COLO668 (cell line): ENCODE results near the gene TGFB1.
A peak's percentile ranks its signal among the peaks of the same experiment; 100 is the strongest.
"Not testable (repeated sequence)": the region's sequence is repeated elsewhere in the genome, so short reads cannot be mapped to it uniquely, and the experiment has no call there.

ENCODE experiments used
- DNase-seq: peaks from one replicate; lab custom pipeline; 2025; ENCODE audit not compliant: unreplicated experiment; lab: John Stamatoyannopoulos, UW

TGFB1 gene

DNA sequence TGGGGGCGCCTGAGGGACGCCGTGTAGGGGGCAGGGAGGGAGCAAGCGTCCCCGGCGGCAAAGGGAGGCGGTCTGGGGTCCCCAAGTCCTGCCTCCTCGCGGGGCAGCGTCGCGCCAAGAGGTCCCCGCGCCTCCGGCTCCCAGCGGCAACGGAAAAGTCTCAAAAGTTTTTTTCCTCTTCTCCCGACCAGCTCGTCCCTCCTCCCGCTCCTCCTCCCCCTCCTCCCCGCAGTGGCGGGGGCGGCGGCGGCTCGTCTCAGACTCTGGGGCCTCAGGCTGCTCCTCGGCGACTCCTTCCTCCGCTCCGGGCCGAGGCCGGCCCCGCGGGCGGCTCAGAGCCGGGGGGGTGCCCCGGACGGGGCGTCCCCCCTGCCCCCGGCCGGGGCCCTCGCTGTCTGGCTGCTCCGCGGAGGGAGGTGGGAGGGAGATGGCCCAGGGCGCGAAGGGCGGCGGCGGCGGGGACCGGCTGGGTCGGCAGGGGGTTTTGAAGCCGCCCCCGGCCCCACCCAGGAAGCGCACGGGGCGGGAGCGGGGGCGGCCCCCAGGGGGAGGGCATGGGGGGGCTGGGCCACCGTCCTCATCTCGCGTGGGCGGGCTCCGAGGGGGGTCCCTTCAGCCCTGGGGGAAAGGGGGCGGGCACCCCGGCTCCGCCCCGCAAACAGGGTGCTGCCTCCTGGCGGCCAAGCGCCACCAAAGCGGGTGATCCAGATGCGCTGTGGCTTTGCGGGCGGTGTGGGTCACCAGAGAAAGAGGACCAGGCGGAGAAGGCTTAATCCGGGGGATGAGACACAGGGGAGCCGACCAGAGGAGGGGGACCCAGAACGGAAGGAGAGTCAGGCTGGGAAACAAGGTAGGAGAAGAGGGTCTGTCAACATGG, at the start of gene TGFB1:
Gene TGFB1, minus strand, starts transcription at position 457 of the 877 bp plus-strand sequence. CDS start 878 bp downstream, outside the sequence.
- DNase-seq = peak; percentile 50

DNA sequence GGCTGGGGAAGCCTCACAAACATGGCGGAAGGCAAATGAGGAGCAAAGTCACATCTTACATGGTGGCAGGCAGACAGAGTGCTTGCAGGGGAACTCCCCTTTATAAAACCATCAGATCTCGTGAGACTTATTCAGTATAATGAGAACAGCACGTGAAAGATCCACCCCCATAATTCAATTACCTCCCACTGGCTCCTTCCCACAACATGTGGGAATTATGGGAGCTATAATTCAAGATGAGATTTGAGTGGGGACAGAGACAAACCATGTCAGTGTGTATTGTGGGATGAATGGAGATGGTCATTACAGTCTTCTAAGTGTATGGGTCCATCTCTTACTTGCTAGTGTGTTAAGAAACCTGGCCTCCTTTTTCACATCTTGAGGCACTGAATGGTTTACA, 48.3 kb upstream of the TGFB1 start:
- DNase-seq = no peak

DNA sequence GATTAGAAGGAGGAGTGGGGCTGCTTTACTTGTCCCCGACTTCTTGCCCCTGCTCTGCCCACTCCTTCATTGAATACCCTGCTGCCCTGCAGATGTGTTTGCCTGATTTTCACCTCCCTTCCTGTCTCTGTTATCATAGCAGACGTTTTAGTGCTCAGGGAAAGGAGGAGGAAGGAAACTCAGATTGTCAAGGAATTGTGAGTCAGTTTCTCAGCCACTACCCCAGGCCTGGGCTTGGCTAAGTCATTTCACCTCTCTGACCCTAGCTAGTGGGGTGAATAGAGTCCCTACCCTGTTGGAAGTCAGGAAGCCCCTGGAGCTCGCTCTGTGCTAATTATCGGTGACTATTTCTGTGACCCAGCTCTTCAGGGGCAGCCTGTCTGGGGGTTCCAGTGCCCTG, 47.8 kb upstream of the TGFB1 start:
- no peak for DNase-seq

DNA sequence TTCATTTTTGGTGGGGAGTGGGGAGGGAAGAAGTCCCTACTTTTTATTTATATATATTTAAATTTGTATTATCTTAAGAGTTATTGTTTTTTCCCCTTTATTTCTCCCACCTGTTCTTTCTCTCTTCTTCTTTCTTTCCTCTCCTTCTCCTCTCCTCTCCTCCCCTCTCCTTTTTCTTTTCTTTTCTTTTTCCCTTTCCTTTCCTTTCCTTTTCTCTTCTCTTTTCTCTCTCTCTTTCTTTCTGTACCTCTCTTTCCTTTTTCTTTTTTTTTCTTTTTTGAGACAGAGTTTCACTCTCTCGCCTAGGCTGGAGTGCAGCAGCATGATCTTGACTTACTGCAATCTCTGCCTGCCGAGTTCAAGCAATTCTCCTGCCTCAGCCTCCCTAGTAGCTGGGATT, 45.8 kb upstream of the TGFB1 start:
- no peak for DNase-seq

DNA sequence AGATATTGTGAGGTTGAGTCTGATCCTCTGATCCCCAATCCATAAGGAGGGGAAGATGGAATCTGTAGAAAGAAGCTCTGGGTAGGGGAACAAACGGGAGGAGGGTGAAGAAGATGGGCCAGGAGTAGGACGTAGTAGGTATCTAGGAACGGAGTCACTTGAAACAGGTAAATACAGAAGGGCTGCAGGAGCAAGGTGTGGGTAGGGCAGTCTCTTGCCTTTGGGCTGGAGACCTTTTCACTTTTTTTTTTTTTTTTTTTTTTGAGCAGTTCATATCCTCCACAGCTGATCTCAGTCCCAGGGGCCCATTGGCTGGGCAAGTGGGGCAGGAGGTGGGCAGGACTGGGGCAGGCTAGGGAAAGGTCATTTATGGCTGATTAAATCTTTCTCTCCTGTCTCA, 45.4 kb upstream of the TGFB1 start:
- DNase-seq = no peak

DNA sequence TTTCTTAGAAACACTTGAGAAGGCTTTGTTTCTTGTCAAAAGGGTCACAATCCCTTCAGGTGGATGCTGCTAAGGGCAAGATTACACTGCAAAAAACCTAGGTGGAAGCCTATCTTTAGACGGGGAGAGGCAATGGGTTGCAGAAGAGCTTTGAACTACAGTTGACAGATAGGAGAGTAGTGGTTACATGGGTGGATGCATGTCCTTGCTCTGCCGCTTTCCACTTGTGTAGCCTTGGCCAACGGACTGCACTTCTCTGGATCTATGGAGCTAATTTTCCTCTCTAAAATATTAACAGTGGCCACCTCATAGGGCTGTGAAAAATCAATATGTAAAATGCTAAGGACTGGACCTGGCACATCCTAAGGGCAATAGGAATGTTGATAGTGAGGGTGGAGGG, 44.9 kb upstream of the TGFB1 start:
- DNase-seq = no peak

DNA sequence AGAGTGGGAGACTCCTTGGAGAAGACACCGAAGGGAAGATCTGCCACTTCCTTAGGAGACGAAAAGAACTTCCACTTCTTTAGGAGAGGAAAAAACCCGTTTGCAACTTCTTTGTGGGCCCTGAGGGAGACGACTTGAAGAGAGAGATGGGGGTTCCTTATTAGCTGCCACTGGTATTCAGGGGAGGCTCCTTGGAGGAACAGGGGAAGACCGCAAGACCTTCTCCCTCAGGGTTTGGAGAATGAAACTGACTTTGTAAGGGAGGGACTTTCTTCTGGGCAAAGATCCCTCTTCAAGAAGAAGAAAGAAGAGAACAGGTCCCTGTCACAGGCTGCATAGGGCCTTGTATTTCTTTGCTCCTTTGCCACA, 44.3 kb upstream of the TGFB1 start:
- no peak for DNase-seq

DNA sequence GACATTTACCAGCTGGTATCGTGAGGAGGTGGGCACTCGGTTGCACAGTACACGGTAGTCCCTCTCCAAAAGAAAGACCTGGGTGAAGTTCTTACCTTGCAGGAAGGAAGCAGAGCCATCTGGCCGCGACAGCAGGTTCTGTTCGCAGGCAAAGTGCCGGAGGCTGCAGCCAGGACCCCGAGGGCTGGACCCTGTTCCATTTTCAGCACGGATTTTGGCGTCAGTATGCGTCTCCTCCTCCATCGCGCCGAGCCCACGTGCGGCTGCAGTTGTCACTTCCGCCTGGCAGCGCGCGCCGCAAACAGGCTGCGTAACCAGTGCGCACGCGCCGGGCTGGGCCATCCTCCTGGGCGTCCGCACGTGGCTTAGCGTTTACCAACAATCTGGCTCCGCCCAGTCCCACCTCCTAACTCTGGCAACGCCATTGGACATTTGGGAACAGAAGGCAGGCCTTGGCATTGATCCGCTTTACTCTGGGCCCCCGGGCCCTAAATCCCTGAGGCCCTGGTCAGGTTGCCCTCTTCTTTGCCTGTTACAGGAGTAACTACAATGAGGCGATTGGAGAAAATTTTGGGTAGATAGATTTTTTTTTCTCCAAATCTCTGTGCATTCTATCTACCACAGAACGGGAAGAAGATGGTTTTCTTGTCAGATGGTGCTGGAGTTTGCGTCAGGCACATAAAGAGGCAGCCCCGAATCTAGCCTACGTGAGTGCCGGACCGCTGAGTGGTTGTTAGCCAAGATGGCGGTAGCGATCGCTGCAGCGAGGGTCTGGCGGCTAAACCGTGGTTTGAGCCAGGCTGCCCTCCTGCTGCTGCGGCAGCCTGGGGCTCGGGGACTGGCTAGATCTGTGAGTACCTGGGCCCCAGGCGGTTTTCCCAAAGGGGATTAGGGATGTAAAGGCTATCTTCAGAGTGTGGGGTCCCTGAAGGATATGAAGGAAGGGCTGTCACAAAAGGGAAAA, 43.6 kb upstream of the TGFB1 start, which contains the start of the genes BCKDHA and EXOSC5:
Gene BCKDHA, plus strand, starts transcription at position 733 of the 964 bp plus-strand sequence. Its CDS starts 10 bp downstream, at position 743.
Gene EXOSC5, minus strand, starts transcription at position 274 of the 964 bp plus-strand sequence. Its CDS starts 31 bp downstream, at position 243.
- peak; percentile 99 for DNase-seq

DNA sequence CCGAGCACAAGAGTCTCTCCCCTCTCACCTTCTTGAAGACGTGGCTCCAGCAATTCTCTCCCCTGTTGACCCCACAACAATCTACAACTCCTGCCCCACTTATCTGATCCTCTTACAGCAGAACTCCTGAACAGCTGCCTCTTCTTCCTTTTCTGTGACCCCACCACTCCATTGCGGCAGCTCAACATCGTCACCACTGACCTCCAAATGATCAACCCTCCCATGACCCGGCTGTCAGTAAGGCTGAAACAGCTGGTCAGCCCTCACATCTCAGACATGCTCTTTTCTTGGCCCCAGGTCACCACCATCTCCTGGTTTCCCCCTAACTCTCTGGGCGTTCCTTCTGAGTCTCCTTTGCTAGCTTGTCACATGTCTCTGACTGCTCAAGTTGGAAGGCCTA, 41.6 kb upstream of the TGFB1 start:
- DNase-seq = no peak

DNA sequence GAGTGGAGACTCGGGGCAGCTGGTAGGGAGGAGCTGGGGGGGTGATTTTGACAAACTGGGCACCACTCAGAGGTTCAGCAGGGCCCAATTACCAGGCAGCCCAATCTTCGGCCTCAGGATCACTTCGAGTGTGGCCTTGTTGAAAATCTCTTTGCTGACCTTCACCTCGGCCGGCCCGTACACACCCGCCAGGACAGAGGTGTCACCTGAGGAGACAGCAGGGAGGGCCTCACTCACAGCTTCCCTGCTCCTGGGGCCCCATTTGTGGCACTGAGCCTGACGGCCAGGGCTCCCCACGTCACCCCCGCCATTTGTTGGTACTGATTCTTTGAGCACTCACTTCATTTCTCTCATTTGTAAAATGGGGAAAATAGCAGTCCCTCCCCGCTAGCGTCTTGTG, 39.1 kb upstream of the TGFB1 start:
- no peak for DNase-seq

DNA sequence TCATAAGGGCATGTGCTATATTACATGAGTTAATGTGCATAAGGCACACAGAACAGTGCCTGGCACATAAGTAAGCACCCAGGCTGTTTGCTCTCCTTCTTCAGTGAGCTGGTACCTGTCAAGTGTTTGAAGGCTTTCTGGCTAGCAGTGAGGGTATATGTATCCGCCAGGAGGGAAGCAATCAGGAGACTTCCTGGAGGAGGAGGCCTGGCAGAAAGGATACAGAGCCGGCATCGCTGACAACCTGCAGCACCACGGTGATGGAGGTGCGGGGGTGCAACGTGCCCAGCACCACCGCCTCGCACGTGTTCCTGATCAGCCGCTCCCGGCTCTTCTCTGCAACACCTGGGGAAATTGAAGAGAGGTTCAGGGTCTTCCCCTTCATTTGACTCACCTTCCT, 37.9 kb upstream of the TGFB1 start:
- DNase-seq = no peak

DNA sequence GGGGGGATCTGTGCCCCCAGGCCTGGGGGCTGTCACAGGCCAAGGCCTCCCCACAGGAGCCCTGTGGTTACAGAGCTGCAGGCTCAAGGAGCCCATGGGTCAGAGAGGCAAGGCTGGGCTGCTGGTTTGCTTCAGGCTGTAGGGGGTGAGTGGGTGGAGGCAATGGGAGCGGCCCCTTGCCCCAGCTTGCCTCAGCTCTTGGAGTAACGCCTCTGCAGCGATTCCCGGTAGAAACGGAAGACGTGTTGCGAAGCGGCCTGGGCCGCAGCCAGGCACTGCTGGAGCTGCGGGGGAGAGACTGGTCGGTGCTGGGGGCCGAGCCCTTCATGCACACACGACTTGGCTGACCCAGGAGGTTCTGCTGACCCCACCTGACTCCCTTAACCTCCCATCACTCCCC, 32.7 kb upstream of the TGFB1 start:
- DNase-seq = no peak

DNA sequence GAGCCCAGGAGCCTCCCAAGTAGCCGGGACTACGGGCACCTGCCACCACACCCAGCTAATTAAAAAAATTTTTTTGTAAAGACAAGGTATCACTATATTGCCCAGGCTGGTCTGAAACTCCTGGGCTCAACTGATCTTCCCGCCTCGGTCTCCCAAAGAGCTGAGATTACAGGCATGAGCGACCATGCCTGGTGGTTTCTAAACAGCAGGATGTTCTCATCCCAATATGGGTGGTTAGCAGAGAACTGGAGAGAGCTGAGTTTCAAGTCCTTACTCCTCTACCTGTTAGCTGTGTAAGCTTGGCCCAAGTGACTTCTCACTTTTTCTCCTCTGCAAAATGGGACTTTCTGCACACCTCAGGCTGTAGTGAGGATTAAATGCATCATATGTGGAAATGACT, 30.6 kb upstream of the TGFB1 start:
- no peak for DNase-seq

DNA sequence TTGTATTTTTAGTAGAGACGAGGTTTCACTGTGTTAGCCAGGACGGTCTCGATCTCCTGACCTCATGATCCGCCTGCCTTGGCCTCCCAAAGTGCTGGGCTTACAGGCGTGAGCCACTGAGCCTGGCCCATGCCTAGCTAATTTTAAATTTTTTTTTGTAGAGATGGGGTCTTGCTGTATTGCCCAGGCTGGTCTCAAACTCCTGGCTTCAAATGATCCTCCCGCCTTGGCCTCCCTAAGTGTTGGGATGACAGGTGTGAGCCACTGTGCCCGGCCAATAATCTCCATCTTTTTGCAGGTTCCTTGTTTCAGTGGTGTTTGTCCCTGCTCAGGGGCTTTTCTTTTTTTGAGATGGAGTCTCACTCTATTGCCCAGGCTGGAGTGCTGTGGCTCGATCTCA, 27.8 kb upstream of the TGFB1 start:
- DNase-seq = not testable (repeated sequence)

DNA sequence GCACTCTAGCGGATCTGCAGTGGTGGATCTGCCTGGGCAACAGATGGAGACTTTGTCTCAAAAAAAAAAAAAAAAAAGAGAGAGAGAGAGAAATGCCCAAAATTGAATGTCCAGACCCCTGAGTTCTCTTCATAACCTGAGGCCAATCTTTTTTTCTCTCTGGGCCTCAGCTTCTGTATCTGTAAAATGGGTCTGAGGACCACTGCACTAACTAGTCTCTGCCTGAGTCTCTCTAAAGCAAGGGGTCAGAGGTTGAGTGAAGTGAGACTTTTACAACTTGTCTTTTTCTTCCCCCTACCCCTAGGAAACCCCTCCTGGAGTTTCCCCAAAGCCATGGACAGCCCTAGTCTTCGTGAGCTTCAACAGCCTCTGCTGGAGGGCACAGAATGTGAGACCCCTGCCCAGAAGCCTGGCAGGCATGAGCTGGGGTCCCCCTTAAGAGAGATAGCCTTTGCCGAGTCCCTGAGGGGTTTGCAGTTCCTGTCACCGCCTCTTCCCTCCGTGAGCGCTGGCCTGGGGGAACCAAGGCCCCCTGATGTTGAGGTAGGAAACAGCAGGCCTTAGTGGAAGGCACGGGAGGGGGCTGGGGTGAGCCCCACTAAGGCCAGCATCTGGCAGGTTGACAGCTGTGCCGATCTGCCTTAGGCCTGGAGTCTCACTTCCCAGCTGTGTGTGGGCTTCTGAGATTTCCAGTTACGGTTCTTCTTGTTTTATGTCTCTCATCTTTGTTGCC, 24.4 kb upstream of the TGFB1 start:
- DNase-seq = no peak

DNA sequence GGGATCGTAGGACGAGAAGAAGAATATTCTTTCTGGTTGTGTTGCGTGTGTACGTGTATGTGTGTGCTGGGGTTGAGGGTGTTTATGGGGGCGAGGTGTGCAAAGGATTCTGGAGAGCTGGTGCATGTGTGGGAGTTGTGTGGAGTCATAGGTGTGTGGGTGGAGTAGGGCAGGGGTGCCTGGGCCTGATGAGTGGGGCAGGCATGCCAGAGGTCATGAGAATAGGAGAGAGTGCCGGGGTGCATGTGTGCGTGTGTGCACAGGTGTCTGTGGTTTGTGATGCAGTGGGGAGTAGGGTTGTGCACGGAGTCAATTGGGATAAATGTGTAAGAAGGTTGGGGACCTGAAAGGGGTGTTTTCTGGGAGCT, 23.3 kb upstream of the TGFB1 start:
- no peak for DNase-seq

DNA sequence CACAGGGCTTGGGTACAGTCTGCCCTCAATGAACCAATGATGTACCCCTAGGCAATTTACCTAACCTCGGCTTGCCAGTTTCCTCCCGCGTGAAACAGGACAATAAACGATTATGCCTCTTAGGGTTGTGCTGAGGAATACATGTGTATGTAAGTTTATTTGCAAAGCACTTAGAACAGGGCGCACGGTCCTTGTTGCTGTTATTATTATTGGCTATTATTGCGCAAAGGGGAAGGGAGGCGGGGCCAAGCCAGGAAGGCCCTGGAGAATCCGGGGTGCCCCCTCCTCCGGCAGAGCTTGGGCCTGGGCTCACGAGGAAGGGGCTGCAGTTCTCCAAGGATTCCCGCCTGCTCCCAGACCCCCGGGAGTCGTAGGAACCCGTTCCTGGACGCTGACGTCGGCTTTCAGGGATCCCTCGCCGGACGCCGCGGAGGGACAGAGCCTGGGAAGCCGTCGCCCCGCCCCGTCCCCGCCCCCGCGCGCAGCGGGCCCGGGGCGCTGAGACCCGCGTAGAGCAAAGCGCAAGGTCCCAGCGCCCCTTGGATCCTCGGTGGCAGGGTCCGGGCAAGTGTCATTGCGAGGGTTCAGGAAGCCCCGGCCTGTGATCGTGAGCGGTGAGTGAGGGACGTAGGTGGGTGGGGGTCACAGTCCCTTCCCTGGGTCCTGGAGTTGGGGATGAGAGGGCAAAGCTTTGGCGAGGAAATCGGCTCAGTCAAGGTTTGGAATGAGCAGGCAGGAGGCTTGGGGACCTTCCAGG, 22.7 kb upstream of the TGFB1 start, which contains the start of gene TMEM91:
Gene TMEM91, plus strand, starts transcription at position 293 of the 757 bp plus-strand sequence. CDS start 1,777 bp downstream, outside the sequence.
- no peak for DNase-seq

DNA sequence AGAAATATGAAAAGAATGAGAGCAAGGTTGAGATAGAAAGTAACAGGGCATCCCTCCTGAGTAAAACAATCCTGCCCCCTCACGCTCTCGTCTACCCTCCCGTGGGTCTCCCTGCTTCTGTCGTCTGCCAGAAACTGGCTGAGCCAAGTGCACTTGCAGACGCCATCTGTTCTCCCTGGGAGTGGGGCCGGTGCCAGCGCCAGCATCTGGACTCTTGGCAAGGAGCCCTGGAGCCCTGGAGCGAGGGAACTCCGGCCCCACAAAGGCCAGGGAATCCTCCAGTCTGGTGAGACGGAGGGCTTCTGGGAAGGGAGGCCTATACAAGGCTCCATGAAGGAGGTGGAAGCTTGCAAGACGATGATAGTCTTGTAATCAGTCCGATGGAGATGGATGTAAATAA, 20.3 kb upstream of the TGFB1 start:
- no peak for DNase-seq

DNA sequence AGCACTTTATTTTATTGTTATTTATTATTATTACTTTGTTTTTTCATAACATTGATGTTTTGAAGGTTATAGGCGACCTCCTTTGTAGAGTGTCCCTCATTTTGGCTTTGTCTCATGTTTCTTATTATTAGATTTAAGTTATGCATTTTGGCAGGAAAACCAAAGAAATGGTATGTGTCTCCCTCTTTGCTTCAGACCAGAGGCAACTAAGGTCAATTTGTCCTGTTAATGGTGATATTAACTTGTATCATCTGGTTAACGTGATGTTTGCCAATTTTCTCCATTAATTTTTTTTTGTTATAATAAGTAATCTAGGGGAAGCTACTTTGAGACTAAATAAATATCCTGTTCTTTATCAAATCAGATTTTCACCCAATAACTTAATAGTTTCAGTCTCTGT, 18.8 kb upstream of the TGFB1 start:
- DNase-seq = no peak

DNA sequence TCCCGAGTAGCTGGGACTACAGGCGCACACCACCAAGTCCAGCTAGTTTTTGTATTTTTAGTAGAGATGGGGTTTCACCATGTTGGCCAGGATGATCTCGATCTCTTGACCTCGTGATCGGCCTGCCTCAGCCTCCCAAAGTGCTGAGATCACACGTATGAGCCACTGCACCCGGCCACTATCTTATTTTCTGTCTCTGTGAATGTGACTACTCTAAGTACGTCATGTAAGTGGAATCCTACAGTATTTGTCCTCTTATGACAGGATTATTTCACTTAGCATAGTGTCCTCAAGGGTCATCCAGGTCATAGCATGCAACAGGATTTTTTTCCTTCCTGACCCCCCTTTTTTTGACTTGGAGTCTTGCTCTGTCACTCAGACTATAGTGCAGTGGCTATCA, 17.8 kb upstream of the TGFB1 start:
- DNase-seq = no peak
